H1 (cell line): Measurements from ENCODE around the gene TM7SF3. TPM values are rescaled to one million over a fixed set of nuclear protein-coding genes. Genes with fewer than 3 reads are reported as not detected.

ENCODE experiments used
- CTCF ChIA-PET: fragments of 300-600 bp; sonication (Branson Sonifier 250); formaldehyde crosslinking; loops from one replicate; lab custom pipeline; 2021; ENCODE audit not compliant: partially characterized antibody; lab: Charles Lee
- POLR2A ChIA-PET: fragments of 300-600 bp; sonication (Branson Sonifier 250); formaldehyde crosslinking; loops from one replicate; lab custom pipeline; 2021; ENCODE audit warnings: inconsistent platforms; ENCODE audit not compliant: partially characterized antibody; lab: Charles Lee
- DNase-seq, 2 experiments: peaks; one replicate each; pipeline versions ENCODE4 v3.0.0 to v3.0.0-alpha.2; 2010 to 2022; ENCODE audit warnings: low spot score in 2 of 2, low read depth in 1 of 2, mixed read lengths in 1 of 2
- FAIRE-seq: peaks from 2 replicates; lab custom pipeline; 2011; peaks lifted over from hg19 to GRCh38; lab: Jason Lieb, UNC
- H2AFZ ChIP-seq: 2 replicates; pipeline ENCODE4 v1.8.1; 2012; ENCODE audit warnings: low read length, inconsistent platforms
- H2AK5ac ChIP-seq: 2 replicates; pipeline ENCODE4 v1.6.1; 2013; ENCODE audit warnings: low read depth, low read length
- H2BK120ac ChIP-seq: replicated peaks from 2 replicates; pipeline ENCODE3; 2013; ENCODE audit warnings: low read depth, low read length, inconsistent platforms
- H2BK12ac ChIP-seq: 2 replicates; pipeline ENCODE4 v1.6.1; 2013; ENCODE audit warnings: low read depth, low read length
- H2BK15ac ChIP-seq: 2 replicates; pipeline ENCODE4 v1.6.1; 2013; ENCODE audit warnings: low read length
- H2BK20ac ChIP-seq: 2 replicates; pipeline ENCODE4 v1.6.1; 2013; ENCODE audit warnings: low read length
- H2BK5ac ChIP-seq: 2 replicates; pipeline ENCODE4 v1.6.1; 2013; ENCODE audit warnings: low read depth, low read length
- H3K14ac ChIP-seq: 2 replicates; pipeline ENCODE4 v1.6.1; 2013; ENCODE audit warnings: inconsistent platforms; ENCODE audit not compliant: insufficient read length
- H3K18ac ChIP-seq: 2 replicates; pipeline ENCODE4 v1.6.1; 2013; ENCODE audit warnings: low read length; ENCODE audit errors: extremely low read depth
- H3K23ac ChIP-seq: 2 replicates; pipeline ENCODE4 v1.6.1; 2013; ENCODE audit warnings: inconsistent platforms; ENCODE audit not compliant: insufficient read length
- H3K23me2 ChIP-seq: 2 replicates; pipeline ENCODE4 v1.6.1; 2013; ENCODE audit warnings: low read depth, low read length
- H3K27ac ChIP-seq: 2 replicates; pipeline ENCODE4 v1.6.1; 2011; ENCODE audit warnings: low read depth, low read length, inconsistent platforms
- H3K27me3 ChIP-seq, 4 experiments: replicated peaks in 1 of 4; 1 replicate in 1 of 4; 2 replicates in 3 of 4; pipeline versions ENCODE4 v1.6.1 to v1.8.1; 2011 to 2013; ENCODE audit warnings: low read length in 3 of 4, mild to moderate bottlenecking in 3 of 4, inconsistent platforms in 2 of 4, mixed read lengths in 2 of 4, moderate library complexity in 1 of 4; ENCODE audit not compliant: control insufficient read depth in 3 of 4, insufficient read depth in 3 of 4; ENCODE audit errors: extremely low read depth in 1 of 4
- H3K36me3 ChIP-seq, 4 experiments: 2 replicates each; pipeline versions ENCODE4 v1.6.1 to v1.8.1; 2011 to 2013; ENCODE audit warnings: mild to moderate bottlenecking in 4 of 4, low read length in 3 of 4, moderate library complexity in 2 of 4, control low read depth in 1 of 4, inconsistent platforms in 1 of 4; ENCODE audit not compliant: insufficient read depth in 4 of 4, control insufficient read depth in 2 of 4
- H3K4ac ChIP-seq: replicated peaks from 2 replicates; pipeline ENCODE3; 2013; ENCODE audit warnings: low read length, low read depth, mixed read lengths, inconsistent platforms; ENCODE audit not compliant: insufficient read length
- H3K4me1 ChIP-seq, 4 experiments: replicated peaks in 1 of 4; 1 replicate in 1 of 4; 2 replicates in 3 of 4; pipeline versions ENCODE4 v1.6.1 to v1.8.1; 2011 to 2013; ENCODE audit warnings: low read length in 3 of 4, inconsistent platforms in 2 of 4, mixed read lengths in 1 of 4; ENCODE audit not compliant: insufficient read depth in 4 of 4, control insufficient read depth in 3 of 4
- H3K4me2 ChIP-seq, 2 experiments: 2 replicates each; pipeline versions ENCODE4 v1.6.1 to v1.8.1; 2011 to 2013; ENCODE audit warnings: low read depth in 2 of 2, low read length in 2 of 2, control low read depth in 1 of 2, inconsistent platforms in 1 of 2, mild to moderate bottlenecking in 1 of 2; ENCODE audit not compliant: insufficient read depth in 1 of 2
- H3K4me3 ChIP-seq, 4 experiments: fragments of 200-600, 300-600 bp in 1 of 4; sonication (generic), shearing (Covaris generic), sonication (Bioruptor Twin) in 1 of 4; 2 replicates each; pipeline versions ENCODE4 v1.5.1 to v1.8.1; 2011 to 2016; ENCODE audit warnings: low read length in 4 of 4, low read depth in 3 of 4, control low read depth in 2 of 4, inconsistent platforms in 2 of 4, mild to moderate bottlenecking in 2 of 4, mixed read lengths in 1 of 4, moderate library complexity in 1 of 4; ENCODE audit not compliant: insufficient read depth in 2 of 4; ENCODE audit errors: extremely low read depth in 1 of 4
- H3K56ac ChIP-seq: replicated peaks from 2 replicates; pipeline ENCODE3; 2013; ENCODE audit warnings: low read depth, mild to moderate bottlenecking, mixed read lengths, low read length, inconsistent platforms; ENCODE audit not compliant: insufficient read length
- H3K79me1 ChIP-seq: 2 replicates; pipeline ENCODE4 v1.6.1; 2013; ENCODE audit warnings: low read depth, low read length, control low read depth
- H3K79me2 ChIP-seq, 2 experiments: 2 replicates each; pipeline versions ENCODE4 v1.6.1 to v1.8.1; 2012 to 2013; ENCODE audit warnings: low read length in 2 of 2, mild to moderate bottlenecking in 2 of 2, inconsistent platforms in 1 of 2; ENCODE audit not compliant: insufficient read depth in 2 of 2, control insufficient read depth in 1 of 2
- H3K9ac ChIP-seq, 4 experiments: replicated peaks in 1 of 4; 1 replicate in 1 of 4; 2 replicates in 3 of 4; pipeline versions ENCODE4 v1.6.1 to v1.8.1; 2011 to 2013; ENCODE audit warnings: low read depth in 3 of 4, low read length in 3 of 4, control low read depth in 2 of 4, mild to moderate bottlenecking in 2 of 4, moderate library complexity in 2 of 4, inconsistent platforms in 1 of 4; ENCODE audit errors: extremely low read depth in 1 of 4
- H3K9me3 ChIP-seq, 2 experiments: 2 replicates each; pipeline versions ENCODE4 v1.6.1 to v1.8.1; 2012 to 2013; ENCODE audit warnings: mild to moderate bottlenecking in 2 of 2, moderate library complexity in 2 of 2, control low read depth in 1 of 2, inconsistent platforms in 1 of 2, low read depth in 1 of 2, low read length in 1 of 2, mixed read lengths in 1 of 2; ENCODE audit not compliant: insufficient read depth in 2 of 2
- H4K20me1 ChIP-seq, 2 experiments: replicated peaks in 1 of 2; 2 replicates each; pipeline versions ENCODE3 to v1.8.1; 2011 to 2013; ENCODE audit warnings: inconsistent platforms in 2 of 2, low read length in 2 of 2, mild to moderate bottlenecking in 1 of 2; ENCODE audit not compliant: insufficient read depth in 2 of 2, control insufficient read depth in 1 of 2
- H4K5ac ChIP-seq: 2 replicates; pipeline ENCODE4 v1.6.1; 2013; ENCODE audit warnings: low read length, low read depth, mixed read lengths, inconsistent platforms; ENCODE audit not compliant: insufficient read length
- H4K8ac ChIP-seq: 2 replicates; pipeline ENCODE4 v1.8.0; 2013; ENCODE audit warnings: mild to moderate bottlenecking, moderate library complexity, low read length, inconsistent platforms; ENCODE audit not compliant: insufficient read depth; ENCODE audit errors: extremely low read depth
- H4K91ac ChIP-seq: replicated peaks from 2 replicates; pipeline ENCODE3; 2013; ENCODE audit warnings: low read length, mixed read lengths, inconsistent platforms; ENCODE audit not compliant: insufficient read length
- ASH2L ChIP-seq: fragments of 200-600, 300-600 bp; sonication (generic); IDR thresholded peaks from one replicate; pipeline ENCODE4 v1.7.1; 2017; ENCODE audit warnings: low read length
- EZH2 ChIP-seq: fragments of 200-600 bp; sonication (generic); IDR thresholded peaks from 2 replicates; pipeline ENCODE4 v1.7.1; 2012; ENCODE audit warnings: low read depth, mild to moderate bottlenecking, moderate library complexity, low read length, inconsistent platforms; ENCODE audit not compliant: severe bottlenecking
- FOSL1 ChIP-seq: IDR thresholded peaks from 2 replicates; pipeline ENCODE4 v1.6.1; 2011; ENCODE audit warnings: mild to moderate bottlenecking, low read depth, low read length, moderate library complexity; ENCODE audit not compliant: insufficient read depth
- MAFK ChIP-seq: IDR thresholded peaks from 2 replicates; pipeline ENCODE4 v1.6.1; 2012; ENCODE audit warnings: low read depth, mild to moderate bottlenecking, improper control_type of control experiment, low read length
- POU5F1 ChIP-seq: IDR thresholded peaks from 2 replicates; pipeline ENCODE4 v1.6.1; 2011; ENCODE audit warnings: low read depth, mild to moderate bottlenecking, low read length, moderate library complexity
- SP1 ChIP-seq: IDR thresholded peaks from 2 replicates; pipeline ENCODE4 v1.6.1; 2011; ENCODE audit warnings: low read depth, low read length
- SRF ChIP-seq: IDR thresholded peaks from 2 replicates; pipeline ENCODE4 v1.6.1; 2011; ENCODE audit warnings: mild to moderate bottlenecking, low read depth, low read length, moderate library complexity
- USF2 ChIP-seq: IDR thresholded peaks from 2 replicates; pipeline ENCODE4 v1.6.1; 2011; ENCODE audit warnings: low read length, improper control_type of control experiment
- WGBS, 2 experiments: shearing (Covaris generic) in 1 of 2; methylation state at CpG; one replicate each; pipeline versions ENCODE4 v1.1.6 to v1.1.7; 2013 to 2015; ENCODE audit warnings: low lambda C conversion rate in 2 of 2, mixed read lengths in 2 of 2, inconsistent platforms in 1 of 2, low coverage in 1 of 2, missing lambda C conversion rate in 1 of 2; ENCODE audit not compliant: insufficient replicate concordance in 2 of 2, insufficient coverage in 1 of 2, insufficient read length in 1 of 2; ENCODE audit errors: extremely low coverage in 1 of 2, missing lambda C conversion rate in 1 of 2; 5-methylcytosine and 5-hydroxymethylcytosine counted together
- polyA plus RNA-seq, 7 experiments: library from polyadenylated mRNA; depleted of rRNA in 3 of 7; stranded (reverse) in 5 of 7; unstranded in 2 of 7; fragments of >200 nt in 5 of 7; fragments of 200-250 nt in 2 of 7; gene quantifications; 1 replicate in 5 of 7; 2 replicates in 1 of 7; 4 replicates in 1 of 7; pipeline versions ENCODE4 v1.2.1 to v1.2.3, GENCODE V29; 2011 to 2013; ENCODE audit warnings: missing spikeins in 2 of 7, mixed read lengths in 2 of 7
- total RNA-seq: library from RNA; stranded (reverse); fragmentation: NEBNext Ultra II Directional; extraction: Animal tissue kit (Norgen Biotek cat#: 25700); gene quantifications from 2 replicates; pipeline ENCODE4 v1.2.1, GENCODE V29; 2021
- TF ChIP-seq, protein P1 (sequence below): IDR thresholded peaks from 2 replicates; pipeline ENCODE4 v1.6.1; 2012; ENCODE audit warnings: low read length, inconsistent platforms

The TM7SF3 gene
- total and polyA plus RNA-seq, 2 of the 8 experiments (the other 6 are each of a cell fraction or from before 2014, with no cell fraction given) = 57.9 to 77.2 TPM

GRCh38 chr12:26936559-26937442, 77.4 kb downstream of the TM7SF3 start:
- Histone ChIP-seq H3K4me1 (peaks cover 0 to 5% (median 3%) of the 10 kb centered on the region in 4 experiments; a peak in 6 of 7 replicates), H3K18ac (no peak overlapping the region), H3K14ac (no peak overlapping the region), H2BK20ac (no peak overlapping the region), H3K36me3 (peaks cover 0 to 6% (median 3%) of the 10 kb centered on the region in 4 experiments; a peak in 4 of 8 replicates), H4K5ac (no peak overlapping the region), H3K4me2 (peak overlapping the region; percentile 63 to 90), H3K23ac (no peak overlapping the region), H3K27me3 (no peaks in the 10 kb centered on the region), H3K23me2 (peaks cover 5% of the 10 kb centered on the region), H4K20me1 (peaks cover 4% of the 10 kb centered on the region in 2 experiments), H4K91ac (no peak overlapping the region), H2BK12ac (no peak overlapping the region), H2BK120ac (no peak overlapping the region), H3K4ac (no peak overlapping the region), H3K56ac (no peak overlapping the region), H2AFZ (peak overlapping the region; percentile 92; the same call in 1 of the 2 replicates), H4K8ac (no peak overlapping the region), H3K9ac (peak overlapping the region; percentile 35 to 97 (median 48); a peak in 6 of 7 replicates), H2BK15ac (no peak overlapping the region), H3K79me1 (peaks cover under 1% of the 10 kb centered on the region; the same call in 1 of the 2 replicates), H2BK5ac (no peak overlapping the region), H3K4me3 (peak overlapping the region; percentile 93 to 97 (median 96)), H2AK5ac (no peak overlapping the region), H3K27ac (no peak overlapping the region), H3K79me2 (peaks cover 5 to 71% of the 10 kb centered on the region in 2 experiments; a peak in 3 of 4 replicates), H3K9me3 (no peaks in the 10 kb centered on the region)
- POLR2A ChIA-PET = interaction anchor here (1.0 to 1.4 kb wide), 2 partner anchors 10 to 18 kb away, joined by 3 read pairs; no protein-coding TSS in a partner anchor
- CTCF ChIA-PET = no interaction called here
- WGBS, 2 experiments = 33% methylated on average over 8 of the region's 8 CpGs; no CpG with 5 or more reads in 1 of the 2 experiments
- FAIRE-seq (no peak), DNase-seq (no peak)
- TF ChIP-seq, protein P1, sequence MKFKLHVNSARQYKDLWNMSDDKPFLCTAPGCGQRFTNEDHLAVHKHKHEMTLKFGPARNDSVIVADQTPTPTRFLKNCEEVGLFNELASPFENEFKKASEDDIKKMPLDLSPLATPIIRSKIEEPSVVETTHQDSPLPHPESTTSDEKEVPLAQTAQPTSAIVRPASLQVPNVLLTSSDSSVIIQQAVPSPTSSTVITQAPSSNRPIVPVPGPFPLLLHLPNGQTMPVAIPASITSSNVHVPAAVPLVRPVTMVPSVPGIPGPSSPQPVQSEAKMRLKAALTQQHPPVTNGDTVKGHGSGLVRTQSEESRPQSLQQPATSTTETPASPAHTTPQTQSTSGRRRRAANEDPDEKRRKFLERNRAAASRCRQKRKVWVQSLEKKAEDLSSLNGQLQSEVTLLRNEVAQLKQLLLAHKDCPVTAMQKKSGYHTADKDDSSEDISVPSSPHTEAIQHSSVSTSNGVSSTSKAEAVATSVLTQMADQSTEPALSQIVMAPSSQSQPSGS = no peak
- TF ChIP-seq ASH2L (no peak), EZH2 (no peak), POU5F1 (no peak), FOSL1 (no peak), USF2 (no peak), SP1 (no peak), MAFK (no peak), SRF (no peak)
